GM21737 (cell line): Measurements from ENCODE around the gene EIF4H.
"Not testable (repeated sequence)": the region's sequence is repeated elsewhere in the genome, so short reads cannot be mapped to it uniquely, and the experiment has no call there.

Source experiments
- ATAC-seq: cut with Tn5 transposase; IDR thresholded peaks from one replicate; pipeline ENCODE4 v1.9.1; 2021; ENCODE audit warnings: mild to moderate bottlenecking, moderate library complexity; ENCODE audit not compliant: unreplicated experiment

EIF4H gene

DNA sequence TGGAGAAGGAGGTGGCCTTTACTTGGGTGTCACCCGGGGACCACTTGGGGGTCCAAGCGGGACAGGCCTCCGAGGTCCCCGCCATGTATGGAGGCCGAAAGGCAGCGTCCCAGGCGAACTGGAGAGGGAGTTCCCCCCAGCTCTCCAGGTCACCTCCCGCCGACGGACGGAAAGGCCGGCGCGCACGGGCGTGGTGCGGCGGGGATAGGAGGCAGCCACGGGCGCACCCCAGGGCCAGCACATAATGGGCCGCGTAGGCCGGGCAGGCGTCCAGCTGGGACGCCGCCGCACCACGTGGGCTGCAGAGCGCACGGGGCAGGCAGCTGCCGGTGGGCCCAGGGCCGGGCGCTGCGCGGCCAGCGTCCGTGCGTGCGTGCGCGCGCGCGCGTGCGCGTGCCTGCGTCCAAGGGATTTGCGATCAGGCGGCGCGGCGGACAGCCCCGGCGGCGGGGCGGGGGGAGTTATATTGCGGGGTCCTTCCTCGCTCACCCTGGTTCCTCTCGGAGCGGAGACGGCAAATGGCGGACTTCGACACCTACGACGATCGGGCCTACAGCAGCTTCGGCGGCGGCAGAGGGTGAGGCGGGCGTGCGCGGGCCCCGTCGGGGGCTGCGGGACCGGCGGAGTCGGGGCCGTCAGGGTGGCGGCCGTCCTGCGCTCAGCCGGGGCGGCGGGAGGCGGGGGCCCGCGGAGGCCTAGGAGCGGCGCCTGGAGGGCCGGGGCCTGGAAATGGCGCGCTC, at the start of gene EIF4H:
Gene EIF4H, plus strand, starts transcription at position 491 of the 740 bp plus-strand sequence. Its CDS starts 28 bp downstream, at position 519.
- ATAC-seq: peak; percentile 83

DNA sequence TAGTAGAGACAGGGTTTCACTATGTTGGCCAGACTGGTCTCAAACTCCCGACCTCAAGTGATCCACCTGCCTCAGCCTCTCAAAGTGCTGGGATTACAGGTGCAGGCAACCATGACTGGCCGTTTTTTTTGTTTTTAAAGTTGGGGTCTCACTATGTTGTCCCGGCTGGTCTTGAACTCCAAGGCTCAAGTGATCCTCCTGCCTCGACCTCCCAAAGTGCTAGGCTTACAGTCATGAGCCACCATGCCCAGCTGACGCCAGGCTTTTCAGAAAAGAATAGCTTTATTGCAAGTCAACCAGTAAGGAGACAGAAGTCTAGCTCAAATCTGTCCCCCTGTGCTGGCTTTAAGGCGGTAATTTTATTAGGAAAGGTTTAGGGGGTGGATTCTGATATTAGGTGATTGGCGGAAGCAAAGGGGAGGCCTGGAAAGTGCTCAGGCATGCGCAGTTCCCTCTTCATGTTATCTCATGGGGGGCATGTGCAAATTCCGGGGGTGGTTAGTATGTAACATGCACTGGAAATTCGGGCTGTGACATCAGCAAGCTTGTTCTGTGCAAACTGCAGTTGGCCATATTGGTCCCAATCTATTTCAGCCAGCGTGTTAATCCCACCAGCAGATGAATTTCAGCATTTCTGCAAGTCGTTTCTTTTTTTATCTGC, 47.8 kb upstream of the EIF4H start:
- ATAC-seq: no peak

DNA sequence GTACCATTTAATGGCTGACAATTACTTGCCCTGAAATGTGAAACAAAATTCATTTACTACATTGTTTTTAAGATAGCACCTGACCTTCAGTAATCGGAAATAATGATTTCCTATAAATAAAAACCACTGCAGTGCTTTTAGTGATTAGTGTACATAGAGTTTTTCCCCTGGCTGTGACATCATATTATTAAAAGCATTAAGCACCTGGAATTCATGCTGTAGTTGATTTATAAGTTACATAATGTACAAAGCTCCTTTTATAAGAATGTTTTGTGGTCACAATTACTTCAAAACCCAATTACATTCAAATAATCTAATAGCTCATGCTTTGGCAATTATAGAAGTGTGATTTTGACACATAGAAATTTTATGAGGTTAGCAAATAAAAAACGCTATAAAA, 44.3 kb upstream of the EIF4H start:
- ATAC-seq: no peak

DNA sequence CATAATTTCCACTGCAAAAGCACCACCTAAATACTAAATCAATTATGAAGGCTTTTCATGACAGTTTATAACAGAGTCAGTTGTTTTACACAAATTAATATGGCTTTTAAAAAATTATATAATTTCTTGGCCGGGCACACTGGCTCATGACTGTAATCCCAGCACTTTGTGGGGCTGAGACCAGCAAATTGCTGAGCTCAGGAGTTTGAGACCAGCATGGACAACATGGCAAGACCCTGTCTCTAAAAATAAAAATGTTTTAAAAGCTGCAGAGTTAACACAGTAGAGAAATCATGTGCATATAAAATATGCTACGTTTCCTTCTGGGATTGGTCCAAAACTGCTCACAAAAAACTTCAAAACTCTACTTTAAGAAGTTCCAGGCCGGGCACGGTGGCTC, 43.6 kb upstream of the EIF4H start:
- no peak for ATAC-seq

DNA sequence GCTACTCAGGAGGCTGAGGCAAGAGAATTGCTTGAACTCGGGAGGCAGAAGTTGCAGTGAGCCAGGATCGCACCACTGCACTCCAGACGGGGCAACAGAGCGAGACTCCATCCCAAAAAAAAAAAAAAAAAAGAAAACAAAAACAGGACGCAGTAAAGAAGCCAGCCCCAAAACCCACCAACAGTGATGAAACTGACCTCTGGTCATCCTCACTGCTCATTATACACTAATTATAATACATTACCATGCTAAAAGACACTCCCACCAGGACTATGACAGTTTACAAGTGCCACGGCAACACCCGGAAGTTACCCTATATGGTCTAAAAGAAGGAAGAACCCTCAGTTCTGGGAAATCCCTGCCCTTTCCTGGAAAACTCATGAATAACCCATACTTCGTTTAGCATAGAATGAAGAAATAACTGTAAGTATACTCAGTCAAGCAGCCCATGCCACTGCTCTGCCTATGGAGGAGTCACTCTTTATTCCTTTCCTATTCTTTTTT, 40.0 kb upstream of the EIF4H start:
- ATAC-seq: no peak

DNA sequence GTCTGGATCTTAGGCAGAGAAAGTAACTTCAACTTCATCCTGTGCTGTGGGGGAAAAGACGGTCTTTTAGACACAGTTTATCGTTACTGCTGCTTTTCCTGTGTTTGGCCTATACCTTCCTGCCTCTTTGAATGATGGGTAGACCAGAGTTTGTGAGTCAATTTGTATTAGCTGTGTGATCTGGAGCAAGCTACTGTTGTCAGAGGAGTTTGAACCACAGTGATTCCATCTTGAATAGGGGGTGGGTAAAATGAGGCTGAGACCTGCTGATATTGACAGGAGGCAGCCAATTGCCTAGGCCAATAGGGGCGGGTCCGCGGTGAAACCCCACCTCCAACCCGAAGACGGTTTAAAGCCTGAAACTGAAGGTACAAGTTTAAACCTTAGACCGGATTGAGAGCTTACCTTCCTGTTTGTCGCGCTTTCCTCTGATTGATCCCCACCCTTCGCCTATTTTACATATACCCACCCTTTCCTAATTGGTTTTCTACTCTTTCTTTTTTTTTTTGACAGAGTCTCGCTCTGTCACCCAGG, 35.8 kb upstream of the EIF4H start:
- no peak for ATAC-seq

DNA sequence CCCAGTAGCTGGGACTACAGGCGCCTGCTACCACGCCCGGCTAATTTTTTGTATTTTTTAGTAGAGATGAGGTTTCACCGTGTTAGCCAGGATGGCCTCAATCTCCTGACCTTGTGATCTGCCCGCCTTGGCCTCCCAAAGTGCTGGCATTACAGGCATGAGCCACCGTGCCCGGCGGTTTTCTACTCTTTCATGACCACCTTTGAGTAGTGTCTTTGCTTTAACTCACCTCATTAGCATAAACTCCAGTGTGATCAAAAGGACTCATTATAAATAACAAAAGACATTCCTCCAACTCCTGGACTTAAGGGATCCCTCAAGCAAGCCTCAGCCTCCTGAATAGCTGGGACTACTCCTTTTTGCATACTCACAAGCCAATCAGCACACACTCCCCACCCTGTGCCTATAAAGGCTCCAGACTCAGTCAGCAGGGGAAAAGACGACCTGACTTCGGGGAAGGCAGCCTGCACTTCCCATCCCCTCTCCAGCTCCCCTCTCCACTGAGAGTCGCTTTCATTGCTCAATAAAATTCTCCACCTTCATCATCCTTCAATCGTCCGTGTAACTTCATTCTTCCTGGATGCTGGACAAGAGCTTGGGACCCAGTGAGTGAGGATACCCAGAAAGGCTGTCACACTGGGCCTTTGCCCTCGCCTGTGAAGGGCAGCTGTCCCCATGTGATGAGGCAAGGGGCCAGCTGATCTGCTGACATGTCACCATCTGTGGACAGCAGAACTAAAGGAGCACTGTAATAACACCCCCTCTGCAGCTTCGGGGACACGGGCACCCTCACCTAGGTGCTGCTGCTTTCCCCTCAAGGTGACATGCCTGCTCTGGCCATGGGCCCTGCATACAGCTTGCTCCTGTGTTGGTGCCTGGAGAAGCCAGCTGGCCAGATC, 35.0 kb upstream of the EIF4H start:
- no peak for ATAC-seq

DNA sequence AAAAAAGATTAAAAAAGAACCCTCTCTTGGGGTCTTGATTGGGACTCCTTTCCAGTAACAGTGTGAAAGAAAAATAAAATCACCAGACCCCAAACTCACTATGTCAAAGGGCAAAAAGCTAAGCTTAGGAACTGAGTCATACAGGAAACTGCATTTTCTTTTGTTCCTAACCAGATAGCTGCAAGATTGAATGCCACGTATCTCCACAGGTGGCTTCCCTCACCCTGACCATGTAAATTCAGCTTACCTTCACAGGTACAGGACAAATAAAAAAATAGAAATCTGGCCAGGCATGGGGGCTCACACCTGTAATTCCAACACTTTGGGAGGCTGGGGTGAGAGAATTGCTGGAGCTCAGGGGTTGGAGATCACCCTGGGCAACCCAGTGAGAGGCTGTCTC, 32.5 kb upstream of the EIF4H start:
- no peak for ATAC-seq

DNA sequence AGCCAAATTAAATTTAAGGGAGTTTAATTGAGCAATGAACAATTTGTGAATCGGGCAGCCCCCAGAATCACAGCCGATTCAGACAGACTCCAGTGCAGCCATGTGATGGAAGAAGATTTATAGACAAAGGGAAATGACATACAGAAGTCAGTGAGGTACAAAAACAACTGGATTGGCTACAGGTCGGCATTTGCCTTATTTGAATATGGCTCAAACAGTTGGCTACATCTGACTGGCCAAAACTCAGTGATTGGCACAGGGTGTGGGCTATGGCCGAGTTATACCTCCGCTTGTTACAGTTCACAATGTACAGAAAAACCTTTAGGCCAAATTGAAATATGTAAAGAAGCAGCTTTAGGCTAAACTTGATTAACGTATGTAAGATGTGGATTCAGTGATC, 30.8 kb upstream of the EIF4H start:
- ATAC-seq: no peak

DNA sequence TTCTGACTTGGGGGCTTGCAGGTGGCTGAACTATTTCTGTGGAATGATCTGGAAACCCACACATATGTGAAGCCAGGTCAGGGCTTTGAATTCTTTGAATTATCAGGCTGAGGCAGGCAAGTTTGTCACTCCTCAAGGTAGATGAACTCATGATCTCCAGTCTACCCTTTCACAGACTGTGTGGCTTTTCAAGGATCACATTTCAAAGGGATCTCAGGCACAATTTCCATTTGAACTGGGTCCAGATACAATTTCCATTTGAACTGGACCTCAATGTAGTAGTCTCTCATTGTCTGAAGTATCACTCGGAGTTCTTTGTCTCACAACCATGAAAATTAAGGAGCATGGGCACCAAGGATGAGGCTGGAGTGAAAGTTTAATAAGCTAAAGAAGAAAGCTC, 25.7 kb upstream of the EIF4H start:
- ATAC-seq: no peak

DNA sequence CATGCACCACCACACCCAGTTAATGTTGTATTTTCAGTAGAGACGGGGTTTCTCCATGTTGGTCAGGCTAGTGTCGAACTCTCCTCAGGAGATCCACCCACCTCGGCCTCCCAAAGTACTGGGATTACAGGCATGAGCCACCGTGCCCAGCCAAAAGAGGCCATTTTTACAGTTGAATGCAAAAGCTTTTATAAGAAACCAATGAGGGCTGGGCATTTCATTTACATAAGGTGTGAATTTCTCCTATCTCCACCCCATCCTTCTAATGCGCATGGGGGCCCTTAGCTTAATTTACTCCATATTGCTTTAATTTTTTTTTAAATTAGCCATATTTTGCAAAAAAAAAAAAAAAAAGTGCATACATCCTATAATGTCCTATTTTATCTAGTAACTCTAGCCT, 25.1 kb upstream of the EIF4H start:
- no peak for ATAC-seq

DNA sequence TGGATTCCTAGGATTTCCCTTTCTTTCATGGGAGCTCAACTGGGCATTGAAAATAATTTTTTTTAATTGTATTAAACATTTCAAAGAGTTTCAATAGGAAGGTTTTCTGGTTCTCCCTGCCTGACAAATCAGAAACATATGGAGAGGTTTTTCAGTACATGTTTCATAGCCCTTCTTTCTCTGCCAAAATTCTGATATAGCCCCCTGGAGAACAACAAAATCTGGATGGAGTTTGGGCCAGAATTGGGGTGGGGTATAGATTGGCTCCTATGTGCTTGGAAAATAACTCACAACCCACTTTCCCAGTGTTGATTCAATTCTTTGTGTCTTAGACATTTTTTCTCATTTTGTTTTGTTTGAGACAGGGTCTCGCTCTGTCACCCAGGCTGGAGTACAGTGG, 24.6 kb upstream of the EIF4H start:
- ATAC-seq: no peak

DNA sequence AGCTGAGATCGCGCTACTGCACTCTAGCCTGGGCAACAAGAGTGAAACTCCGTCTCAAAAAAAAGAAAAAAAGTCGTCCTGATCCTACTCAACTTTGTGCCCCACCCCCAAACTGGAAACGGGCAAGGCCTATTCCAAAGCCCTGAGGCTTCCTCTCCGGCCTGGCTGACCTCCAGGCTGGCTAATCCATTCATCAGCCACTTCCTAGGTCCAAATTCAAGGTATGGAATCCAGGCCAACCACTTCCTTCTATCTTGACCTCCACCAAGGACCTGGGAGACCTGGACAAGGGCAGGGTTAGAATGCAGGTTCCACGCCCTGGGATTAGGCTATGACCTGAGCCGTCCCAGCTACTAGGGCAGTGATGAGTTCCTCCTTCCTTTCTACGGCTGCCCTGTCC, 20.4 kb upstream of the EIF4H start:
- ATAC-seq: no peak

DNA sequence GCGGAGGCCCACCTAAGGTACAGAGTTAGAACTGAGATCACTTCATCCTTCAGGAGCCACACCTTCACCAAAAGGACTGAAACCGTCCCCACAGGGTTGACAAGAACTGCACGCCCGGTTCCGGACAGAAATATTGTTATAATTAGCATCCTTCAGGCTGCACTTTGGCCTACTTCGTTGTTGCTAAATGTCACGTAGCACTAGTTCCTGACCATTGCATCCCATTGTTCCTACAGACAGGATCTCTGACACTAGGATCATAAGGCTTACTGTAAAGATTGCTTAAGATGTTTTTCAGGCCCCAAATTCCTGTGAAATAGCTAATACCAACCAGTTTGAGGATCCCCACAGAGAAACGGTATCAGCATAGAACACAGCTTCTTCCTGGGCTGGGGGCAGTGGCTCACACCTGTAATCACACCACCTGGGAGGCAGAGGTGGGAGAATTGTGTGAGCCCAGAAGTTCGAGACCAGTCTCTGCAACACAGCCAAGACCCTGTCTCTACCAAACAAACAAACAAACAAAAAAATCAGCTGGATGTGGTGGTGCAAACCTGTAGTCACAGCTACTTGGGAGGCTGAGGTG, 18.3 kb upstream of the EIF4H start:
- ATAC-seq: no peak

DNA sequence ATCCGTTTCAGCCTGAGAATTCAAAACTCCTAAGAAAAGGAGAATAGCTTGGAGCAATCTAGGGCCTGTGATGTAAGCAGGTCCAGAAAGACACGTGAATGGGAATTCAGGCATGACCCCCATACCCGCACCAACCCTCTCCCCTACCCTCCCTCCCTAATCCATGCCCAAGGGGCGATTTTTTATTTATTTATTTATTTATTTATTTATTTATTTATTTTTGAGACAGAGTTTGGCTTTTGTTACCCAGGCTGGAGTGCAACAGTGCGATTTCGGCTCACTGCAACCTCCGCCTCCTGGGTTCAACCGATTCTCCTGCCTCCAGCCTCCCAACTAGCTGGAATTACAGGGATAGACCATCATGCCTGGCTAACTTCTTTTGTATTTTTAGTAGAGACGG, 16.6 kb upstream of the EIF4H start:
- no peak for ATAC-seq

DNA sequence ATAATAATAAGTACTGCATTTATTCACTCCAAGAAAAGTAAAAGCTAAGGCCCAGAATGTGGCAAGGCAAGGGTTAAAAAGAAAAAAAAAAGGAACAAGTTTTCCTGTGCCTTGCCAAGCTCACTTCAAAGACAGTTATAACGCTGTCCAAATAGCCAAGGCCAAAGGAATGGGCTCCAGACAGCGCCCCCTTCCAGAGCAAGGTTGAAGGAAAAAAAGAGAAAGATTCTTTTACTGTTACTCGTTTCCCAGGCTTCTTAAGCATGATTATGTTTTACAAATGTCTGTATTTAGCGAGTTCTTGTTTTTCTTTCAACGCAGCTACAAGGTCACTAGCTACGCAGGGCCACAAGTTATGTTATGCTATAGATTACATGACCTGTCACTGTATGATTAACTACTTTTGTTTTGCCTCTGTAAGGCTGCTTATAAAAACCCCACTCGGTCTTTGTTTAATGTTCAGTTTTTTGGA, 9.1 kb upstream of the EIF4H start:
- ATAC-seq: no peak

DNA sequence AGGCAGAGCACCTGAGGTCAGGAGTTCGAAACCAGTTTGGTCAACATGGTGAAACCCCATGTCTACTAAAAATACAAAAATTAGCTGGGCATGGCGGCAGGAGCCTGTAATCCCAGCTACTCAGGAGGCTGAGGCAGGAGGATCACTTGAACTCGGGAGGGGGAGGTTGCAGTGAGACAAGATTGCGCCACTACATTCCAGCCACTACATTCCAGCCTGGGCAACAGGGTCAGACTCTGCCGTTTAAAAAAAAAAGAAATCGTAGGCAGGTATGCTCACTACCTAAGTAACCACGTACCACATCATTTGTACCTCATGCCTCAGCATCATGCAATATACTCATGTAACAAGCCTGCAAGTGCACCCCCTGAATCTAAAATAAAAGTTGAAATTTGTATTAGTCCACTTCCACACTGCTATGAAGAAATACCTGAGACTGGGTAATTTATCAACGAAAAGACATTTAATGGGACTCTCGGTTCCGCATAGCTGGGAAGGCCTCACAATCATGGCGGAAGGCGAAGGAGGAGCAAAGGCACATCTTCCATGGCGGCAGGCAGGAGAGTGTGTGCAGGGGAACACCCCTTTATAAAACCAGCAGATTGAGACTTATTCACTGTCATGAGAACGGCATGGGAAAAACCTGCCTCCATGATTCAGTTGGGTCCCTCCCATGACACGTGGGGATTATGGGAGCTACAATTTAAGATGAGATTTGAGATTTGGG, 8.1 kb upstream of the EIF4H start:
- no peak for ATAC-seq

DNA sequence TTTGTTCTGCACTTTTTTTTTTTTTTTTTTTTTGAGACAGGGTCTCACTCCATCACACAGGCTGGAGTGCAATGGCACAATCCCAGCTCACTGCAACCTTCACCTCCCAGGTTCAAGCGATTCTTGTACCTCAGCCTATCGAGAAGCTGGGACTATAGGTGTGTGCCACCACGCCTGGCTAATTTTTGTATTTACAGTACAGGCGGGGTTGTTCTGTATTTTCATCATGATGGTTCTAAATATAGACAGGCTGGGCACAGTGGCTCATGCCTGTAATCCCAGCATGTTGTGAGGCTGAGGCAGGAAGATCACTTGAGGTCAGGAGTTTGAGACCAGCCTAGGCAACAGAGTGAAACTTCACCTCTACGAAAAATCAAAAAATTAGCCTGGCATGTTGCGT, 6.8 kb upstream of the EIF4H start:
- not testable (repeated sequence) for ATAC-seq

DNA sequence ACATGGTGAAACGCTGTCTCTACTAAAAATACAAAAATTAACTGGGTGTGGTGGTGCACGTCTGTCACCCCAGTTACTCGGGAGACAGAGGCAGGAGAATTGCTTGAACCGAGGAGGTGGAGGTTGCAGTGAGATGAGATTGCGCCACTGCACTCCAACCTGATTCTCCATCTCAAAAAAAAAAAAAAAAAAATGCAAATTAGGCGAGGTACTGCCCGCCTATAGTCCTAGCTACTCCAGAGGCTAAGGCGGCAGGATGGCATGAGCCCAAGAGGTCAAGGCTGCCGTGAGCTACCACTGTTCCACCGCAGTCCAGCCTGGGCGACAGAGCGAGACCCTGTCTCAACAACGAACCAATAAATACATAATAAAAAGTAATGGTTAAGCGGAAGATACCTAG, 1.1 kb upstream of the EIF4H start:
- no peak for ATAC-seq

DNA sequence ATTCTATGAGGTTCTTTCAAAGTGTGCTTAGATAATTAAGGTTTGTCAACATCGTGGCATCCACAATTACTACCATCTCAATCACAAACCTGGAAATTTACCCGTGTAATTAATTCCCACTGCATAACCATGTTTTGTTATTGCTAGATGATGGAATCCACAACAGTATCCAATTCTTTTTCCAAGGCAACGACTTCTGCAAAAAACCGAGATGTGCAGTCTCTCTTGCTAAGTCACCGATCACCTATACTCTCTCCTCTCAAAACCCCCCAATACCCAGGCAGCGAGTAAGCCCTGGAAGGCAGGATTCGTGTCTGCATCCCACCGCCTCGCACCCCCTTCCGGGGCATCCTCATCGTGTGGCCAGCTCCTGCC, 678 bp upstream of the EIF4H start:
- ATAC-seq: no peak
